ENCODE data around the gene TNRC6B. TPM values are rescaled to one million over a fixed set of nuclear protein-coding genes. Genes with fewer than 3 reads are reported as not detected.

Gene TNRC6B
- total and polyA plus RNA-seq, 4 donors = 6.2 to 70.4 (median 26.5) TPM

GRCh38 chr22:40210818-40211217 lies 33.1 kb downstream of the TNRC6B start:
- no peaks in the 10 kb centered on the region for H3K36me3 ChIP-seq (ENCODE audit: control insufficient read depth in 4 of 4, insufficient read depth in 4 of 4, low read length in 4 of 4)
- ATAC-seq (ENCODE audit: insufficient read depth, low FRiP score) (no peak), DNase-seq (no peak)
- H3K4me3 ChIP-seq = no peak overlapping the region
- peaks cover 8 to 42% (median 21%) of the 10 kb centered on the region in 5 donors for H3K4me1 ChIP-seq (ENCODE audit: control insufficient read depth in 5 of 5, insufficient read depth in 5 of 5, low read length in 5 of 5)
- H3K9ac ChIP-seq (ENCODE audit: insufficient read depth in 1 of 2, low read length in 2 of 2) = no peak overlapping the region
- no peak for TF ChIP-seq CTCF (IDR thresholded peaks at IDR 0.05; ENCODE audit: control extremely low read depth, extremely low read depth)
- no peak overlapping the region for H3K27ac ChIP-seq (ENCODE audit: low read depth in 1 of 2, low read length in 1 of 2)
- no peaks in the 10 kb centered on the region for H3K9me3 ChIP-seq (ENCODE audit: control insufficient read depth in 4 of 4, insufficient read depth in 3 of 4, low read length in 3 of 4)
- no peaks in the 10 kb centered on the region for H3K27me3 ChIP-seq (ENCODE audit: control insufficient read depth in 3 of 3, insufficient read depth in 3 of 3, low read length in 2 of 3)
- 44 to 71% methylated on average over 1 of the region's 1 CpG for WGBS, 2 donors

- Histone ChIP-seq H3K4me3 (no peak overlapping the region), H3K4me1 (ENCODE audit: control insufficient read depth in 5 of 5, insufficient read depth in 5 of 5, low read length in 5 of 5) (peaks cover 8 to 43% (median 21%) of the 10 kb centered on the region in 5 donors), H3K36me3 (ENCODE audit: control insufficient read depth in 4 of 4, insufficient read depth in 4 of 4, low read length in 4 of 4) (no peaks in the 10 kb centered on the region), H3K27me3 (ENCODE audit: control insufficient read depth in 3 of 3, insufficient read depth in 3 of 3, low read length in 2 of 3) (no peaks in the 10 kb centered on the region), H3K27ac (ENCODE audit: low read depth in 1 of 2, low read length in 1 of 2) (peak overlapping the region; percentile 4 to 12), H3K9me3 (ENCODE audit: control insufficient read depth in 4 of 4, insufficient read depth in 3 of 4, low read length in 3 of 4) (no peaks in the 10 kb centered on the region), H3K9ac (ENCODE audit: insufficient read depth in 1 of 2, low read length in 2 of 2) (no peak overlapping the region)
- TF ChIP-seq CTCF (IDR thresholded peaks at IDR 0.05; ENCODE audit: control extremely low read depth, extremely low read depth) = no peak
- no peak for DNase-seq
- no peak for ATAC-seq (ENCODE audit: insufficient read depth, low FRiP score)
- 68 to 70% methylated on average over 12 of the region's 12 CpGs for WGBS, 2 donors
Observed at GRCh38 chr22:40211476-40212054, 33.8 kb downstream of the TNRC6B start.

- ATAC-seq (ENCODE audit: insufficient read depth, low FRiP score) (no peak), DNase-seq (no peak)
- Histone ChIP-seq H3K27me3 (ENCODE audit: control insufficient read depth in 3 of 3, insufficient read depth in 3 of 3, low read length in 2 of 3) (no peaks in the 10 kb centered on the region), H3K36me3 (ENCODE audit: control insufficient read depth in 4 of 4, insufficient read depth in 4 of 4, low read length in 4 of 4) (no peaks in the 10 kb centered on the region), H3K4me3 (no peak overlapping the region), H3K9ac (ENCODE audit: insufficient read depth in 1 of 2, low read length in 2 of 2) (no peak overlapping the region), H3K9me3 (ENCODE audit: control insufficient read depth in 4 of 4, insufficient read depth in 3 of 4, low read length in 3 of 4) (no peaks in the 10 kb centered on the region), H3K4me1 (ENCODE audit: control insufficient read depth in 5 of 5, insufficient read depth in 5 of 5, low read length in 5 of 5) (peaks cover 8 to 46% (median 21%) of the 10 kb centered on the region in 5 donors), H3K27ac (ENCODE audit: low read depth in 1 of 2, low read length in 1 of 2) (peak overlapping the region; percentile 4 to 68)
- WGBS, 2 donors = 37 to 38% methylated on average over 2 of the region's 2 CpGs
- TF ChIP-seq CTCF (IDR thresholded peaks at IDR 0.05; ENCODE audit: control extremely low read depth, extremely low read depth) = no peak
Observed at GRCh38 chr22:40212121-40212520, 34.4 kb downstream of the TNRC6B start.

GRCh38 chr22:40213478-40213877 lies 35.8 kb downstream of the TNRC6B start:
- H3K4me3 ChIP-seq = no peak overlapping the region
- no peaks in the 10 kb centered on the region for H3K27me3 ChIP-seq (ENCODE audit: control insufficient read depth in 3 of 3, insufficient read depth in 3 of 3, low read length in 2 of 3)
- H3K36me3 ChIP-seq (ENCODE audit: control insufficient read depth in 4 of 4, insufficient read depth in 4 of 4, low read length in 4 of 4) = no peaks in the 10 kb centered on the region
- ATAC-seq (ENCODE audit: insufficient read depth, low FRiP score) (no peak), DNase-seq (peak in 2 of 3 donors; percentile 49 to 76)
- TF ChIP-seq CTCF (IDR thresholded peaks at IDR 0.05; ENCODE audit: control extremely low read depth, extremely low read depth) = no peak
- no peak overlapping the region for H3K27ac ChIP-seq (ENCODE audit: low read depth in 1 of 2, low read length in 1 of 2)
- H3K9me3 ChIP-seq (ENCODE audit: control insufficient read depth in 4 of 4, insufficient read depth in 3 of 4, low read length in 3 of 4) = no peaks in the 10 kb centered on the region
- H3K4me1 ChIP-seq (ENCODE audit: control insufficient read depth in 5 of 5, insufficient read depth in 5 of 5, low read length in 5 of 5) = peaks cover 8 to 46% (median 19%) of the 10 kb centered on the region in 5 donors
- WGBS, 2 donors = 37 to 45% methylated on average over 4 of the region's 4 CpGs
- no peak overlapping the region for H3K9ac ChIP-seq (ENCODE audit: insufficient read depth in 1 of 2, low read length in 2 of 2)

Measured in lung (tissue), 12 donors.